GM13976 (cell line): ENCODE results near the gene ADH1A.
"Not testable (repeated sequence)": the region's sequence is repeated elsewhere in the genome, so short reads cannot be mapped to it uniquely, and the experiment has no call there.

ENCODE experiments used
- DNase-seq: peaks from one replicate; pipeline ENCODE4 v3.0.0; 2012; ENCODE audit warnings: low spot score
- in situ Hi-C: fragments of 300-500 bp; cut with MboI; formaldehyde crosslinking; loops from one replicate; pipeline ENCODE4 v1.12.0; 2022; ENCODE audit warnings: low sequenced_read_pairs, mixed read lengths, inconsistent platforms; ENCODE audit not compliant: unreplicated experiment
- TF ChIP-seq, protein P1 (sequence below): IDR thresholded peaks from 2 replicates; pipeline ENCODE4 v1.5.1; 2012; ENCODE audit warnings: borderline replicate concordance, mild to moderate bottlenecking; ENCODE audit not compliant: insufficient read depth; ENCODE audit errors: extremely low read depth, missing control alignments, control extremely low read depth

ADH1A gene

DNA sequence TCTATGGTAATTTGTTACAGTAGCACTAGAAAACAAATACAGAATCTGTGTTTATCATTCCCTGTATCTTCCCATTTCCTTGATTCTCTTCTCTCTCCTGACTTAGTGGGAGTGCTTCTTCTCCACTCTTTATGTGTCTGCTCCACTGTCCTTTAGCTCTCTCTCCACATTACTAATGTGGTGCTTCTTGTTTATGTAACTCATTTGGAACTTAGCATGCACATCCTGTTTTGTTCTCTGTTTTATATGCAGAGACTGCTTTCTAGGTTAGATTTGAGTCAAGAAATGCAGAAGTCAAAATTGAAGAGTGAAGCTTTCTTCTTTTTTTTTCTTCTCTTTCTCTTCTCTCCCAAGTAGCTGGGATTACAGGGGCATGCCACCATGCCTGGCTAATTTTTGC is 25.9 kb downstream of the ADH1A start:
- in situ Hi-C loops, result no loop called here
- DNase-seq, result no peak

DNA sequence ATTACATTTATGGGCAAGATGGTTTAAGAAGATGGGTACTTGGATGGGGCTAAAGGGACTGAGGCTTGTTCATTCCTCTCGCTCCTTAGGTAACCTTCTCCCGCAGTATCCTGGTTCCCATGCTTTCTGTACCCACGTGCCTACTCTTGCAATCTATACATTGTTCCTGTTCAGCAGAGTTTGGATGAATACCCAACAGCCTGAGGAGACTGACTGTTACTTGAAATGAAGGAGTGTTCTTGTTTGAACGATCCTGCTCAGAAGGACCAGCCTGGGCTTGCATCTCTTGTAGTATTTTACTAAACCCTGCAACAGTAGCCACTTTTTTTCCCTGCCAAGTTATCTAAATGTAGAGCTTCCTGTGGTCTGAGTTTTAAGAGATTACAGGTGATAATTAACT is 38.0 kb downstream of the ADH1A start:
- no peak for DNase-seq
- in situ Hi-C loops, result no loop called here
- TF ChIP-seq, protein P1, sequence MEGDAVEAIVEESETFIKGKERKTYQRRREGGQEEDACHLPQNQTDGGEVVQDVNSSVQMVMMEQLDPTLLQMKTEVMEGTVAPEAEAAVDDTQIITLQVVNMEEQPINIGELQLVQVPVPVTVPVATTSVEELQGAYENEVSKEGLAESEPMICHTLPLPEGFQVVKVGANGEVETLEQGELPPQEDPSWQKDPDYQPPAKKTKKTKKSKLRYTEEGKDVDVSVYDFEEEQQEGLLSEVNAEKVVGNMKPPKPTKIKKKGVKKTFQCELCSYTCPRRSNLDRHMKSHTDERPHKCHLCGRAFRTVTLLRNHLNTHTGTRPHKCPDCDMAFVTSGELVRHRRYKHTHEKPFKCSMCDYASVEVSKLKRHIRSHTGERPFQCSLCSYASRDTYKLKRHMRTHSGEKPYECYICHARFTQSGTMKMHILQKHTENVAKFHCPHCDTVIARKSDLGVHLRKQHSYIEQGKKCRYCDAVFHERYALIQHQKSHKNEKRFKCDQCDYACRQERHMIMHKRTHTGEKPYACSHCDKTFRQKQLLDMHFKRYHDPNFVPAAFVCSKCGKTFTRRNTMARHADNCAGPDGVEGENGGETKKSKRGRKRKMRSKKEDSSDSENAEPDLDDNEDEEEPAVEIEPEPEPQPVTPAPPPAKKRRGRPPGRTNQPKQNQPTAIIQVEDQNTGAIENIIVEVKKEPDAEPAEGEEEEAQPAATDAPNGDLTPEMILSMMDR, result no peak

More for the DNA sequence above, 25.9 kb downstream of the ADH1A start:
- TF ChIP-seq, protein P1, result no peak

DNA sequence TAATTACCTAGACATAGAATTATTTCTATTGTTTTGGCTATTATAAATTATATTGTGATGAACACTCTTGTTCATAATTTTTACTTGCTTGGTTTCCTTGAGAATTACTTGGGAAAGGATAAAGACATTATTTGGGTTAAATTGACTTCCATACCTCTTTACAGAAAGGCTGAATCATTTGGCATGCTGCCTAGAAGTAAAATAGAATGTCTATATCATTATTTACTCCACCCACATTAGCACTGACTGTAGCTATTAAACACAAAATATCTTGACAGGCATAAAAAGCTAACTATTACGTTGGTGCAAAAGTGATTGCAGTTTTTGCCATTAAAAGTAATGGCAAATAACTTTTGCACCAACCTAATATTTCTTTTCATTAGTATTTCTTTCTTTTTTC is 42.1 kb downstream of the ADH1A start:
- no peak for DNase-seq
- TF ChIP-seq, protein P1, result no peak
- in situ Hi-C loops, result no loop called here

DNA sequence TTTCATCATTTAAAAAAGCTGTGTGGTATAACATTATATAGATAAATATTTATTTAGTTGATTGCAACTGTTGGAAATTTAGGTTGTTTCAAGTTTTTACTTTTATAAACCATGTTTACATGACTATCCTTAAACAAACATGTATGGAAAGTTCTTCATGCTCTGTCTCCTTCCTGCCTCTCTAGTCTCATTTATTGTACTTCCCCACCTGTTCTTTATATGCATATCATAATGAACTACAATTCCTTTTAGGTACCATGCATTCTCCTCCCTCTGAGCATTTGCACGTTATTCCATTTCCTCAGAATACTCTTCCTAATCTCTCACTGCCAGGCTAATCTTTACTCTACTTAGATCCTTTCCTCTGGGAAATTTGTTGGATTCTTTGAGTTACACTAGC is 54.8 kb downstream of the ADH1A start:
- TF ChIP-seq, protein P1, result no peak
- no peak for DNase-seq
- in situ Hi-C loops, result no loop called here

DNA sequence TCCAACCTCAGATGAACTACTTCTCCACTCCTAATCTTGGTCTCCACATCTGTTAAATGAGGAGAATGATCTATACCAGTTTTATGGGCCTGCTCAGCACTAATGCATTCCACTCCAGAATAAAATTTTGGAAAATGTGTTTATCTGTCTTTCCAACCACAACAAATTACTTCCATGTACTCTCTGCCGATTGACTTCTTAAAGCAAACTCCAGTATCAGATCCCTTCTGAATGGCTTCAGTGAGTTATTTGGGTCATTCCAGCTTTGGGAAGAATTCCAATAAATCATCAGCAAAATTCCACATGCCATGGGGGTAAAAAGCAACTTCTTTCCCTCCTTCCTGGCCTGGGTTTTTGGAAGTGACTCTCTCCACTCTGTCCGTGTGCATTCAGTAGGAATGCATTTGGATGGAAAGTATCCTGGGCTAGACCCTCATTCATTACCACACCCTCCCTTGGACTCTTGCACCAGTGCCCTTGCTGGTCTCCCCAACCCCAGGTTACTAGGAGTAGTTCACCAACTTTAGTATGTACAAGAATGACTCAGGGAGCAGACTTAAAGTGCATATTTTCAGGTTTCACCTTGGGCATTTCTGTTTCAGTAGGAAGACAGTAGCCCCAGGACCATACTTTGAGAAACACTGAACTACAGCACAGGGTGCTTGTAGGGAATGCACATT is 56.3 kb downstream of the ADH1A start:
- no peak for DNase-seq
- in situ Hi-C loops, result no loop called here
- TF ChIP-seq, protein P1, result no peak

DNA sequence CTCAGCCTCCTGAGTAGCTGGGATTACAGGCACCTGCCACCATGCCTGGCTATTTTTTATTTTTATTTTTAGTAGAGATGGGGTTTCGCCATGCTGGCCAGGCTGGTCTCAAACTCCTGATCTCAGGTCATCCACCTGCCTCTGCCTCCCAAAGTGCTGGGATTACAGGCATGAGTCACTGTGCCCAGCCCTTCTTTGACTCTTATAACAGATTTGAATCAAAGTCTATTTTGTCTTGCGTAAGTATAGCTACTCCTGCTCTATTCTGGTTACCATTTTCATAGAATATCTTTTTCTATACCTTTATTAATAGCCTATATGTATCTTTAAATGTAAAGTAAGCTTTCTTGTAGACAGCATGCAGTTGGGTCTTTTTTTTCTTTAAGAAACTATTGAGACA is 57.4 kb downstream of the ADH1A start:
- DNase-seq, in situ Hi-C loops: not testable (repeated sequence)

DNA sequence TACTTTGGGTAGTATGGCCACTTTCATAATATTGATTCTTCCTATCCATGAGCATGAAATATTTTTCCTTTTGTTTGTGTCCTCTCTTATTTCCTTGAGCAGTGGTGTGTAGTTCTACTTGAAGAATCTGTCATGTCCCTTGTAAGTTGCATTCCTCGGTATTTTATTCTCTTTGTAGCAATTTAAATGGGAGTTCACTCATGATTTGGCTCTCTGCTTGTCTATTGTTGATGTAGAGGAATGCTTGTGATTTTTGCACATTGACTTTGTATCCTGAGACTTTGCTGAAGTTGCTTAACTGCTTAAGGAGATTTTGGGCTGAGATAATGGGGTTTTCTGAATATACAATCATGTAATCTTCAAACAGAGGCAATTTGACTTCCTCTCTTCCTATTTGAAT is 62.1 kb downstream of the ADH1A start:
- in situ Hi-C loops, DNase-seq: not testable (repeated sequence)

DNA sequence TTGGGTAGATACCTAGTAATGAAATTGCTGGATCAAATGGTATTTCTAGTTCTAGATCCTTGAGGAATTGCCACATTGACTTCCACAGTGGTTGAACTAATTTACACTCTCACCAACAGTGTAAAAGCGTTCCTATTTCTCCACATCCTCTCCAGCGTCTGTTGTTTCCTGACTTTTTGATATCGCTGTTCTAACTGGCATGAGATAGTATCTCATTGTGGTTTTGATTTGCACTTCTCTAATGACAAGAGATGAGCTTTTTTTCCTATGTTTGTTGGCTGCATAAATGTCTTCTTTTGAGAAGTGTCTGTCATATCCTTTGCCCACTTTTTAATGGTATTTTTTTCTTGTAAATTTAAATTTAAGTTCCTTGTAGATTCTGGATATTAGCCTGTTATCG is 63.1 kb downstream of the ADH1A start:
- DNase-seq, in situ Hi-C loops: not testable (repeated sequence)
